ENCODE results near the gene CTNNBIP1.

Gene CTNNBIP1

GRCh38 chr1:9874959-9875635 is 35.0 kb downstream of the CTNNBIP1 start:
- H3K9ac ChIP-seq (ENCODE audit: low read depth, low read length): no peak overlapping the region
- no peaks in the 10 kb centered on the region for H3K9me3 ChIP-seq (ENCODE audit: control insufficient read depth, insufficient read depth, low read length)
- H3K27me3 ChIP-seq (ENCODE audit: control insufficient read depth, insufficient read depth, low read length): no peaks in the 10 kb centered on the region
- peaks cover 8% of the 10 kb centered on the region for H3K36me3 ChIP-seq (ENCODE audit: control insufficient read depth, insufficient read depth, low read length)
- H3K4me3 ChIP-seq (ENCODE audit: low read depth, low read length): peak overlapping the region; percentile 38; the same call in 1 of the 2 replicates
- peak overlapping the region; percentile 43 for H3K27ac ChIP-seq (ENCODE audit: low read depth, low read length)
- H3K4me1 ChIP-seq (ENCODE audit: control insufficient read depth, insufficient read depth, low read length): peaks cover 8% of the 10 kb centered on the region; the same call in 1 of the 2 replicates

GRCh38 chr1:9874412-9874811 is 35.7 kb downstream of the CTNNBIP1 start:
- H3K27ac ChIP-seq (ENCODE audit: low read depth, low read length): no peak overlapping the region
- no peaks in the 10 kb centered on the region for H3K27me3 ChIP-seq (ENCODE audit: control insufficient read depth, insufficient read depth, low read length)
- no peak overlapping the region for H3K4me3 ChIP-seq (ENCODE audit: low read depth, low read length)
- H3K36me3 ChIP-seq (ENCODE audit: control insufficient read depth, insufficient read depth, low read length): peaks cover 15% of the 10 kb centered on the region
- no peak overlapping the region for H3K9ac ChIP-seq (ENCODE audit: low read depth, low read length)
- no peaks in the 10 kb centered on the region for H3K9me3 ChIP-seq (ENCODE audit: control insufficient read depth, insufficient read depth, low read length)
- peaks cover 8% of the 10 kb centered on the region; the same call in 1 of the 2 replicates for H3K4me1 ChIP-seq (ENCODE audit: control insufficient read depth, insufficient read depth, low read length)

- H3K4me1 ChIP-seq (ENCODE audit: control insufficient read depth, insufficient read depth, low read length): peaks cover 8% of the 10 kb centered on the region; the same call in 1 of the 2 replicates
- H3K9me3 ChIP-seq (ENCODE audit: control insufficient read depth, insufficient read depth, low read length): no peaks in the 10 kb centered on the region
- H3K9ac ChIP-seq (ENCODE audit: low read depth, low read length): no peak overlapping the region
- no peak overlapping the region for H3K27ac ChIP-seq (ENCODE audit: low read depth, low read length)
- no peaks in the 10 kb centered on the region for H3K27me3 ChIP-seq (ENCODE audit: control insufficient read depth, insufficient read depth, low read length)
- no peak overlapping the region for H3K4me3 ChIP-seq (ENCODE audit: low read depth, low read length)
- peaks cover 15% of the 10 kb centered on the region for H3K36me3 ChIP-seq (ENCODE audit: control insufficient read depth, insufficient read depth, low read length)
These were observed 36.1 kb downstream of the CTNNBIP1 start for GRCh38 chr1:9873992-9874391.

GRCh38 chr1:9873385-9873784 is 36.7 kb downstream of the CTNNBIP1 start:
- Histone ChIP-seq H3K27ac (ENCODE audit: low read depth, low read length) (no peak overlapping the region), H3K4me3 (ENCODE audit: low read depth, low read length) (no peak overlapping the region), H3K27me3 (ENCODE audit: control insufficient read depth, insufficient read depth, low read length) (no peaks in the 10 kb centered on the region), H3K9me3 (ENCODE audit: control insufficient read depth, insufficient read depth, low read length) (no peaks in the 10 kb centered on the region), H3K36me3 (ENCODE audit: control insufficient read depth, insufficient read depth, low read length) (peaks cover 15% of the 10 kb centered on the region), H3K4me1 (ENCODE audit: control insufficient read depth, insufficient read depth, low read length) (peaks cover 8% of the 10 kb centered on the region; the same call in 1 of the 2 replicates), H3K9ac (ENCODE audit: low read depth, low read length) (no peak overlapping the region)

- H3K36me3 ChIP-seq (ENCODE audit: control insufficient read depth, insufficient read depth, low read length): peaks cover 15% of the 10 kb centered on the region
- peaks cover 8% of the 10 kb centered on the region; the same call in 1 of the 2 replicates for H3K4me1 ChIP-seq (ENCODE audit: control insufficient read depth, insufficient read depth, low read length)
- H3K4me3 ChIP-seq (ENCODE audit: low read depth, low read length): no peak overlapping the region
- no peaks in the 10 kb centered on the region for H3K9me3 ChIP-seq (ENCODE audit: control insufficient read depth, insufficient read depth, low read length)
- no peak overlapping the region for H3K27ac ChIP-seq (ENCODE audit: low read depth, low read length)
- H3K27me3 ChIP-seq (ENCODE audit: control insufficient read depth, insufficient read depth, low read length): no peaks in the 10 kb centered on the region
- no peak overlapping the region for H3K9ac ChIP-seq (ENCODE audit: low read depth, low read length)
These were observed 37.5 kb downstream of the CTNNBIP1 start for GRCh38 chr1:9872430-9873165.

GRCh38 chr1:9871707-9872425 is 38.2 kb downstream of the CTNNBIP1 start:
- peaks cover 8% of the 10 kb centered on the region; the same call in 1 of the 2 replicates for H3K4me1 ChIP-seq (ENCODE audit: control insufficient read depth, insufficient read depth, low read length)
- no peak overlapping the region for H3K4me3 ChIP-seq (ENCODE audit: low read depth, low read length)
- no peak overlapping the region for H3K9ac ChIP-seq (ENCODE audit: low read depth, low read length)
- H3K36me3 ChIP-seq (ENCODE audit: control insufficient read depth, insufficient read depth, low read length): peaks cover 15% of the 10 kb centered on the region
- H3K9me3 ChIP-seq (ENCODE audit: control insufficient read depth, insufficient read depth, low read length): no peaks in the 10 kb centered on the region
- no peak overlapping the region for H3K27ac ChIP-seq (ENCODE audit: low read depth, low read length)
- H3K27me3 ChIP-seq (ENCODE audit: control insufficient read depth, insufficient read depth, low read length): no peaks in the 10 kb centered on the region

- H3K9me3 ChIP-seq (ENCODE audit: control insufficient read depth, insufficient read depth, low read length): no peaks in the 10 kb centered on the region
- no peak overlapping the region for H3K4me3 ChIP-seq (ENCODE audit: low read depth, low read length)
- H3K27ac ChIP-seq (ENCODE audit: low read depth, low read length): no peak overlapping the region
- no peaks in the 10 kb centered on the region for H3K27me3 ChIP-seq (ENCODE audit: control insufficient read depth, insufficient read depth, low read length)
- H3K4me1 ChIP-seq (ENCODE audit: control insufficient read depth, insufficient read depth, low read length): peaks cover 8% of the 10 kb centered on the region; the same call in 1 of the 2 replicates
- H3K36me3 ChIP-seq (ENCODE audit: control insufficient read depth, insufficient read depth, low read length): peaks cover 15% of the 10 kb centered on the region
- no peak overlapping the region for H3K9ac ChIP-seq (ENCODE audit: low read depth, low read length)
These were observed 39.0 kb downstream of the CTNNBIP1 start for GRCh38 chr1:9871021-9871420.

GRCh38 chr1:9870572-9870971 is 39.5 kb downstream of the CTNNBIP1 start:
- Histone ChIP-seq H3K36me3 (ENCODE audit: control insufficient read depth, insufficient read depth, low read length) (peaks cover 15% of the 10 kb centered on the region), H3K9ac (ENCODE audit: low read depth, low read length) (no peak overlapping the region), H3K27ac (ENCODE audit: low read depth, low read length) (no peak overlapping the region), H3K4me1 (ENCODE audit: control insufficient read depth, insufficient read depth, low read length) (peaks cover 5% of the 10 kb centered on the region; the same call in 1 of the 2 replicates), H3K4me3 (ENCODE audit: low read depth, low read length) (no peak overlapping the region), H3K27me3 (ENCODE audit: control insufficient read depth, insufficient read depth, low read length) (no peaks in the 10 kb centered on the region), H3K9me3 (ENCODE audit: control insufficient read depth, insufficient read depth, low read length) (no peaks in the 10 kb centered on the region)

- no peak overlapping the region for H3K27ac ChIP-seq (ENCODE audit: low read depth, low read length)
- H3K36me3 ChIP-seq (ENCODE audit: control insufficient read depth, insufficient read depth, low read length): peaks cover 15% of the 10 kb centered on the region
These were observed 40.2 kb downstream of the CTNNBIP1 start for GRCh38 chr1:9869831-9870251.

GRCh38 chr1:9868244-9868590 is 41.9 kb downstream of the CTNNBIP1 start:
- Histone ChIP-seq H3K36me3 (ENCODE audit: control insufficient read depth, insufficient read depth, low read length) (peaks cover 15% of the 10 kb centered on the region), H3K9ac (ENCODE audit: low read depth, low read length) (no peak overlapping the region), H3K27ac (ENCODE audit: low read depth, low read length) (no peak overlapping the region), H3K9me3 (ENCODE audit: control insufficient read depth, insufficient read depth, low read length) (no peaks in the 10 kb centered on the region), H3K4me3 (ENCODE audit: low read depth, low read length) (no peak overlapping the region), H3K27me3 (ENCODE audit: control insufficient read depth, insufficient read depth, low read length) (no peaks in the 10 kb centered on the region), H3K4me1 (ENCODE audit: control insufficient read depth, insufficient read depth, low read length) (no peaks in the 10 kb centered on the region)

More at GRCh38 chr1:9869831-9870251, 40.2 kb downstream of the CTNNBIP1 start:
- H3K9me3 ChIP-seq (ENCODE audit: control insufficient read depth, insufficient read depth, low read length): no peaks in the 10 kb centered on the region
- H3K27me3 ChIP-seq (ENCODE audit: control insufficient read depth, insufficient read depth, low read length): no peaks in the 10 kb centered on the region
- H3K4me3 ChIP-seq (ENCODE audit: low read depth, low read length): no peak overlapping the region
- no peak overlapping the region for H3K9ac ChIP-seq (ENCODE audit: low read depth, low read length)
- H3K4me1 ChIP-seq (ENCODE audit: control insufficient read depth, insufficient read depth, low read length): no peaks in the 10 kb centered on the region

Data from HUES48 (cell line).